Measurements from ENCODE around the gene SNRNP35. TPM values are rescaled to one million over a fixed set of nuclear protein-coding genes. Genes with fewer than 3 reads are reported as not detected.

Gene SNRNP35
- total RNA-seq, 1 donor from 2014 or later = 25.8 TPM

DNA sequence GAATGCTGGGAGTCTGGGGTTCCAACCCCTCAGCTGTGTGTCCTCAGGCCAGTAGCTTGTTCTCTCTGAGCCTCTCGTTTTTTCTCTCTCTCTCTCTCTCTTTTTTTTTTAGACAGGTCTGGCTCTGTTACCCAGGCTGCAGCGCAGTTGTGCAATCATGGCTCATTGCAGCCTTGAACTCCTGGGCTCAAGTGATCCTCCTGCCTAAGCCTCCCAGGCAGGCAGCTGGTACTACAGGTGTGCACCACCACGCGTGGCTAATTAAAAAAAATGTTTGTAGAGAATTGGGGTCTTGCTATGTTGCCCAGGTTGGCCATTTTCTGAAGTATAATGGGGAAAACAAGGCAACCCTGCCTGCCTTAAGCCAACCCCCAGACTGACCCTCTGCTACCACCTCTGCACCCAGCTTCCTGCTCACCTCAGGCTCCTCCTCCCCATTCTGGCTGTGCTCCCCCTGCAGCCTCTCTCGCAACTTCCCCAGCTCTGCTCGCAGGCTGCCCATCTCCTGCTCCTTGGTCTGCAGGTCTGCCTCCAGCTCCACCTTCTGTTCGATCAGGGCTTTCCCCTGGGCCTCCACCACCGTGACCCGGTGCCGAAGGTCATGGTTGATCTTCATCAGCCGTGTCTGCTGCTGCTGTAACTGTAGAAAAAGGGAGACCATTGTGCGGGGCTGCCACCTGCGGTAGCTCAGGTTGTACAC lies 40.3 kb downstream of the SNRNP35 start:
- H3K36me3 Mint-ChIP-seq = peaks cover 41% of the 10 kb centered on the region
- H3K27ac Mint-ChIP-seq = no peak overlapping the region
- H3K4me1 Mint-ChIP-seq = no peaks in the 10 kb centered on the region
- no peaks in the 10 kb centered on the region for H3K27me3 Mint-ChIP-seq (ENCODE audit: low read depth)
- DNase-seq (ENCODE audit: low spot score in 2 of 2, unreplicated experiment in 2 of 2) = no peak
- TF ChIP-seq CTCF (IDR thresholded peaks at IDR 0.05; ENCODE audit: unreplicated experiment) = no peak
- H3K4me3 Mint-ChIP-seq = no peak overlapping the region
- no peaks in the 10 kb centered on the region for H3K9me3 Mint-ChIP-seq

GRCh38 chr12:123499332-123499731 lies 41.4 kb downstream of the SNRNP35 start:
- no peak for DNase-seq (ENCODE audit: low spot score in 2 of 2, unreplicated experiment in 2 of 2)
- TF ChIP-seq CTCF (IDR thresholded peaks at IDR 0.05; ENCODE audit: unreplicated experiment) = no peak
- Mint-ChIP-seq H3K36me3 (peaks cover 45% of the 10 kb centered on the region), H3K4me1 (no peaks in the 10 kb centered on the region), H3K27me3 (ENCODE audit: low read depth) (no peaks in the 10 kb centered on the region), H3K9me3 (no peaks in the 10 kb centered on the region), H3K27ac (no peak overlapping the region), H3K4me3 (no peak overlapping the region)

GRCh38 chr12:123502163-123502704 lies 44.3 kb downstream of the SNRNP35 start:
- Mint-ChIP-seq H3K9me3 (no peaks in the 10 kb centered on the region), H3K27me3 (ENCODE audit: low read depth) (no peaks in the 10 kb centered on the region), H3K27ac (no peak overlapping the region), H3K36me3 (peaks cover 49% of the 10 kb centered on the region), H3K4me3 (no peak overlapping the region), H3K4me1 (no peaks in the 10 kb centered on the region)
- no peak for DNase-seq (ENCODE audit: low spot score in 2 of 2, unreplicated experiment in 2 of 2)
- TF ChIP-seq CTCF (IDR thresholded peaks at IDR 0.05; ENCODE audit: unreplicated experiment) = no peak

DNA sequence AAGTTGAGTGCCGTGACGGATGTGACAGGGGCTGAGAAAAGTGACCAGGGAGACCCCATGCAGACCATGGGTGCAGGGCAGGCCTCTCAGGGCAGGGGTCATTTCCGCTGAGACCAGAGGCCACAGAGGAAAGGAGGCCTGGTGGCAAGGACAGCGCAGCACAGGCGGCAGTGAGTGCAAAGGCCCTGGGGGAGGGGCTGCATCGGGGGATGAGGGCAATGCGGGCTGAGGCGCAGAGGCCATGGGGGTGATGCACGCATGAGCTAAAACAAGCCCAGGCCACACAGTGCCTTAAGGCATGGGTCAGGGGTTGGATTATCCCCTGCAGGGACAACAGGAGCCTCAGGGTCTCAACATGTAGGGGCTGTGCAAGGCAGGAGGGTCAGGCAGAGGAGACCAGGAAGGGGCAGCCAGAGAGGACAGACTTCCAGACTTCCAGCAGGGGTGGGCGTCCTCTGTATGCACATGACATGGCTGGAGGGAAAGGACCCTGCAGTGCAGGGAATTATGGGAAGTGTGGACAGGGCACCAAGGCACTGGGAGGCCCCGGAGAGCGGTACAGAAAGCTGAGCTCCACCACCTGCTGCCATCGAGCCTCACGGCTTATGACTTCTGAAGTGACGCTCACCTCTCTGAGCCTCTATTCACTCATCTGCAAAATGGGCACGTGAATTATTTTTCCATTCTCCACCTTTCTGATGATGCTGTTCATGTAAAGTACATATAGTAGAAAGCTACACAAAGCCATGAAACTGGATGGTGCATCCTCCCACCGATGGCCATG lies 48.3 kb downstream of the SNRNP35 start:
- Mint-ChIP-seq H3K27me3 (ENCODE audit: low read depth) (no peaks in the 10 kb centered on the region), H3K9me3 (no peaks in the 10 kb centered on the region), H3K4me3 (no peak overlapping the region), H3K36me3 (peaks cover 42% of the 10 kb centered on the region), H3K27ac (no peak overlapping the region), H3K4me1 (no peaks in the 10 kb centered on the region)
- DNase-seq (ENCODE audit: low spot score in 2 of 2, unreplicated experiment in 2 of 2) = no peak
- TF ChIP-seq CTCF (IDR thresholded peaks at IDR 0.05; ENCODE audit: unreplicated experiment) = no peak

DNA sequence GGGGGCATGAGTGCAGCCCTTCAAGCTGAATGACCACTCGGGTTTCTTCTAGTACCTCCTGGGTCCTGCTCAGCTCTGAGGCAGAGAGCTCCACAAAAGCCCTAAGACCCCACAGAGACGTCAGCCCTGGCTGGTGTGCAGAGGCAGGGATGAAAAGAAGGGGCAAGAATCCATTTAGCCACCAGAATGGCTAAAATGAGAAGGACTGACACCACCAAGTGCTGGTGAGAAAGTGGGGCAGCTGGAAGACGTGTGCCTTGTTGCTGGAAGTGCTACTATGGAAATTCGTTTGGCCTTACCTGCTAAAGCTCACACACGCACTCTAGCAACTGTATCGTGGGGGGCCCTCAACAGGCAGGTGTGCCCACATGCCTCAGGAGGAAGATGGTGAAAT lies 48.9 kb downstream of the SNRNP35 start:
- H3K36me3 Mint-ChIP-seq = peaks cover 42% of the 10 kb centered on the region
- no peaks in the 10 kb centered on the region for H3K4me1 Mint-ChIP-seq
- no peak for DNase-seq (ENCODE audit: low spot score in 2 of 2, unreplicated experiment in 2 of 2)
- H3K9me3 Mint-ChIP-seq = no peaks in the 10 kb centered on the region
- TF ChIP-seq CTCF (IDR thresholded peaks at IDR 0.05; ENCODE audit: unreplicated experiment) = no peak
- no peak overlapping the region for H3K4me3 Mint-ChIP-seq
- no peaks in the 10 kb centered on the region for H3K27me3 Mint-ChIP-seq (ENCODE audit: low read depth)
- no peak overlapping the region for H3K27ac Mint-ChIP-seq
